Muscle layer of duodenum (tissue), 2 donors: Measurements from ENCODE around the gene BRICD5.

Experiments
- H3K27ac ChIP-seq: one replicate; pipeline ENCODE4 v1.7.0; 2013; ENCODE audit warnings: mild to moderate bottlenecking, low read length
- H3K27me3 ChIP-seq: one replicate; pipeline ENCODE4 v1.7.0; 2013; ENCODE audit warnings: low read depth, mild to moderate bottlenecking, control low read depth, low read length
- H3K36me3 ChIP-seq, 2 donors: one replicate each; pipeline ENCODE4 v1.7.0; 2013; ENCODE audit warnings: low read length in 2 of 2, control low read depth in 1 of 2, mild to moderate bottlenecking in 1 of 2; ENCODE audit not compliant: insufficient read depth in 2 of 2, control insufficient read depth in 1 of 2
- H3K4me1 ChIP-seq, 2 donors: one replicate each; pipeline ENCODE4 v1.7.0; 2013; ENCODE audit warnings: low read length in 2 of 2, mild to moderate bottlenecking in 2 of 2, control low read depth in 1 of 2, moderate library complexity in 1 of 2; ENCODE audit not compliant: insufficient read depth in 2 of 2, control insufficient read depth in 1 of 2
- H3K4me3 ChIP-seq, 2 donors: one replicate each; pipeline ENCODE4 v1.7.0; 2013; ENCODE audit warnings: low read length in 2 of 2, low read depth in 1 of 2, mild to moderate bottlenecking in 1 of 2
- H3K9me3 ChIP-seq, 2 donors: one replicate each; pipeline ENCODE4 v1.7.0; 2013; ENCODE audit warnings: low read length in 2 of 2, control low read depth in 1 of 2, mild to moderate bottlenecking in 1 of 2; ENCODE audit not compliant: control insufficient read depth in 1 of 2
- donor health status: healthy.

BRICD5 gene

DNA sequence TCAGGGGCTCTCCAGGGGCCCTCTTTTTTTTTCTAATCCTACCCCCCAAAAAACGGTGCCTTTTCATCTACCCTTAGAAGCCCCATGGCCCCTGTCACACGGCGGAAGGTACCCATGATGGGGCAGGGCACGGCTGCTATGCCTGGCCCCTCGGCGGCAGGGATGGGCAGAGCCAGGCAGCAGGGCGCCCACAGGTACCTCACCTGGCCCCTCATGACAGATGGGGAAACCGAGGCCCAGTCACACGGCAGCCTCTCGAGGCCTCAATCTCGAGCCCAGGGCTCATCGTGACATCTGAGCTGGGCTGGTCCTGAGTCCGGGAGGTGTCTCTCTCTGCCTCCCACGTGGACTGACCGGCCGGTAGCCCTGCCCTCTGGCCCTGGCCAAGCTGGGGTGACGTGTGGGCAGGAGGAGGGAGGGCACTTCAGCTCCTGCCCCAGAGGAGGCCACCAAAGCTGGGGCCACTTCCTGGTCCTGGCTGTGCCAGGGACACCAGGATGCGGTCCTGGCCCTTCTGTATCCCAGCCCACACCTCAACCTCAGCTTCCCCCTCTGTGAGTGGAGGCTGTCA, 43.5 kb downstream of the BRICD5 start:
- no peaks in the 10 kb centered on the region for H3K27me3 ChIP-seq
- H3K36me3 ChIP-seq: peaks cover 6 to 64% of the 10 kb centered on the region in 2 donors
- no peak overlapping the region for H3K27ac ChIP-seq
- no peaks in the 10 kb centered on the region for H3K4me1 ChIP-seq
- no peaks in the 10 kb centered on the region for H3K9me3 ChIP-seq
- no peak overlapping the region for H3K4me3 ChIP-seq

DNA sequence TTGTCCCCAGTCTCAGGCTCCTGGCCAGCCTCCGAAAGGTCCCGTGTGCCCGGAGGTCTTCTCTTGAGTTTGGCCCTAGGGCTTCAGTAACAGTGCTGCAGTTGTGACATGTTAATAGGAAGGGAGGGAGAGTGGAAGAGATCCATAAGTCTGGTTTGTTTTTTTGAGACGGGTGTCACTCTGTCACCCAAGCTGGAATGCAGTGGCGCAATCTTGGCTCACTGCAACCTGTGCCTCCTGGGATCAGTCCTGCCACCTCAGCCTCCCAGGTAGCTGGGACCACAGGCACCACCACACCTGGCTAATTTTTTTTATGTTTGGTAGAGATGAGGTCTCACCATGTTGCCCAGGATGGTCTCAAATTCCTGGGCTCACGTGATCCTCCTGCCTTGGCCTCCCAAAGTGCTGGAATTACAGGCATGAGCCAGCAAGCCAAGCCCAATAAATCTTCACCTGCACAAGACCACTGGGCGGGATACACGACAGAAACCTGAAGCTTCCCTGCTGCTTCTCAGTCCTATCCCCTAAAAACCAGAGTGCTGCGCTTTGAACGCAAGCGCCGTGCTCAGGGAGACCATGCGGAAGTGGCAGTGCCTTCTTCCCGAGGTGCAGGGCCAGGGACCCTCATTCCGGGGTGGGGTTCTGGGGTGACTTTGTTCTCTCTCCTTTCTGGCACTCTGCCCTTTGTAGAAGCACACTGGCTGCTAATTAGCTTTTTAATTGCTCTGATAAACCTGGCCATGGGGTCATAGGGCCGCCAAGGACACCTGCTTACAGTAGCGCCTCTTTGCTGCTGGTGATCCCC, 44.2 kb downstream of the BRICD5 start:
- Histone ChIP-seq H3K27ac (no peak overlapping the region), H3K4me3 (no peak overlapping the region), H3K27me3 (no peaks in the 10 kb centered on the region), H3K36me3 (peaks cover 6 to 58% of the 10 kb centered on the region in 2 donors), H3K9me3 (no peaks in the 10 kb centered on the region), H3K4me1 (peaks cover 0 to 2% of the 10 kb centered on the region in 2 donors)

DNA sequence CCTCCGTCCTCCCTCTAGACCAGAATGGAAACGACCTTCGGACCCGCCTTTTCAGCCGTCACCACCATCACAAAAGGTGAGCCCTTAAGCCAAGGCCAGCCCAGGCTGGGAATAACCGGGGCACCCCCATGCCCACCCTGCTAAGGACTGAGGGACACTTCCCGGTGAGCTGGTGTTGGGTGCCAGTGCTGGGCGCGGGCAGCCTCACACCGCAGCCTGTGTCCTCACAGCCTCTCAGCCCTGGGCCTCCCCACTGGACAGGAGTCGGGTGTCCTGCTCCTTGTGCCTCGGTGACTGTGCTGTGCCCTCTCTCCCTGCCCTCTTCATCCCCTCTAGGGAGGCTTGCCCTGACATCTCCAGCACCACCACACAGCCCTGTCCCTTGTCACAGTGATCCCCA, 44.8 kb downstream of the BRICD5 start:
- Histone ChIP-seq H3K27ac (no peak overlapping the region), H3K4me1 (peaks cover 0 to 5% of the 10 kb centered on the region in 2 donors), H3K36me3 (peaks cover 6 to 52% of the 10 kb centered on the region in 2 donors), H3K27me3 (no peaks in the 10 kb centered on the region), H3K4me3 (no peak overlapping the region), H3K9me3 (no peaks in the 10 kb centered on the region)

DNA sequence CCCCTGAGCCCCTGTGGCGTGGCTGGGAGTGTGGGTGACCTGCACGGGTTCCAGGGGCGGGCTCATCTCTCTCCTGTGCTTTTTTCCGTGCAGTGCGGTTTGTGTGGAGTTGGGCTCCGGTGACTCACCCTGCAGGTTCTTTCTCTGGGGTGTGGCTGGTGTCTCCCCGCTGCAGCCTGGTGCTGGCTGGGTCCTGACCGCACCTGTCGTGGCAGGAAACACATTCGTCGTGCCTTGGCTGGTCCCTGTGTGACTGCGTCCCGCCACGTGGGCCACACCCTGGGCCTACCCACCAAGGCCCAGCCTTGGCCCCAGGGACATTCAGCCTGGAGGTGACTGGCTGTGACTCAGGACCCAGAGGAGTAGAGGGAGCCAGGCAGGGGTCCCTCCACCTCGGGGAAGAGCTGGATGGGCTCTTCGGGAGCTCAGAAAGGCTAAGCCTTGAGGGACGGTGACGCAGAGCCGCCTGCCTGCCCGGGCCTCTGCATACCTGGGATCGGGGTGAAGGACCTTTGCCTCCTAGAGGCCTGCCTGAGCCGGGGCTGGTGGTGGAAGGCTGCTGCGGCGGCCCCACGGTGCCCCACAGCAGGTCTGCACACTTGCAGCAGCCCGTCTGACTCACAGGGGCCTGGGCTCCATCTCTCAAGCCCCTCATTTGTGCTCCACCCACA, 47.3 kb downstream of the BRICD5 start:
- Histone ChIP-seq H3K27ac (no peak overlapping the region), H3K27me3 (no peaks in the 10 kb centered on the region), H3K36me3 (peaks cover 5 to 27% of the 10 kb centered on the region in 2 donors), H3K4me3 (no peak overlapping the region), H3K9me3 (no peaks in the 10 kb centered on the region), H3K4me1 (peaks cover 5 to 27% of the 10 kb centered on the region in 2 donors)

DNA sequence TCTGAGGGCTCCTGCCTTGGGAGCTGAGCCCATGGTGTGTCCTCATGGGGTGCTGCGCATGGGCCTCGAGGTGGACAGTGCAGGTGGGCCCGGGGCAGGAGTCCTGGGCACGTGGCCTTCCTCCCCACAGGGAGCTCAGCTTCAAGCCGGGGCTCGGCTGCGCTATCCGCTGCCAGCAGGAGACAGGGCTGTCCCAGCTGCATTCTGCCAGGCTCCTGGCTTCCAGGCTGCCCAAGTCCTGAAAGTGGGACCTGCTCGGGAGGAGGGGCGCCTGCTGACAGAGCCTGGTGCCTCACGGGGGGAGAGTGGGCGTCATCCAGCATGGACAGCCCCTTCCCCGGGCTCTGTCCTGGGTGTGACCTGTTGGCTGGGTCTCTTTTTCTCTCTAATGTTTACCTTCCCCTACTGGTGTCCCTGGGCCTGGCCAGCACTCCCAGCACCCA, 48.0 kb downstream of the BRICD5 start:
- no peak overlapping the region for H3K27ac ChIP-seq
- no peaks in the 10 kb centered on the region for H3K9me3 ChIP-seq
- H3K27me3 ChIP-seq: no peaks in the 10 kb centered on the region
- peaks cover 0 to 20% of the 10 kb centered on the region in 2 donors for H3K36me3 ChIP-seq
- peaks cover 5 to 33% of the 10 kb centered on the region in 2 donors for H3K4me1 ChIP-seq
- H3K4me3 ChIP-seq: no peak overlapping the region

DNA sequence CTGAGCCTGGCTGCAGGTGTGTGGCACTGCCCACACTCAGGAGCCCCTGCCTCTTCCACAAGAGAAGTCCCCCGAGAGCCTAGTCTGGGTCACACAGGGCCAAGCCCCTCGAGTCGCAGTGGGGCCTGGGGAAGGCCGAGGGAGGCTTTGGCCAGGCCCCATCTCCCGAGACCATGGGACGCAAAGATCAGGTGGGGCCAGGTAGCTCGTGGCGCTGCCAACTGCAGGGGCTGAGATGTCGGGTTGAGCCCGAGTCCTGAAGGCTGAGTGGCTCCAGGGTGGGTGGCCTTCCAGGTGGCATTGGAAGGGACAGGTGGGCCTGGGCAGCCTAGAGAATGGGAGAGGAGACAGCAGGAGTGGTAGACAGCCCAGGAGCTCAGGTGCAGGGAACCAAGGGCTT, 48.8 kb downstream of the BRICD5 start:
- Histone ChIP-seq H3K4me3 (no peak overlapping the region), H3K9me3 (no peaks in the 10 kb centered on the region), H3K27ac (no peak overlapping the region), H3K27me3 (no peaks in the 10 kb centered on the region), H3K36me3 (peaks cover 0 to 13% of the 10 kb centered on the region in 2 donors), H3K4me1 (peaks cover 10 to 41% of the 10 kb centered on the region in 2 donors)

DNA sequence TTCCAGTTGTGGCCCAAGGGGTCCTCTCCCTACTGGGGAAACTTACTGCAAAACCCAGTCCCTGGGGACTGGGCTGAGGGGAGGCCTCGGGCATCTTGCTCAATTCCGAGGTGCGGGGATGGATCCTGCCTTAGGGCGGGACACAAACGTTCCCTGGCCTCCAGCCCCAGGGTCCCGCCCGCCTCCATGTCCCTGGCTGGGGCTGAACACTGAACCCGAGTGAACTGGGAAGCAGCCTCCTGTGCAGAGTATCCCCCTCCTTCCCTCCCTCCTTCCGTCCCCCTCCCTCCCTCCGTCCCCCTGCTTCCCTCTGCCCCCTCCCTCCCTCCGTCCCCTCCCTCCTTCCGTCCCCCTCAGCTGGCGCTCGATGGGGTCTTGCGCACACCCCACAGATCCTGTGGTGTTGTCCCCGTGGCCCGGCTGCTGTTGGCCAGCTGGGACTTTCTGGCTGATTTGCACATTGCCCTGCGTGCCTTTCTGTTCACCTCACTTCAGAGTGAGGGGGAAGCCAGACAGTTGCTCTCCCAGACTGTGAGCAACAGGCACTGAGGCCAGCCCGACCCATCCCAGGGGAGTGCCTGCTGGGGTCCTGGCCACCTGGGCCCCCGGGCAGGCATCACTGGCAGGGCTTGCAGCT, 49.6 kb downstream of the BRICD5 start:
- H3K36me3 ChIP-seq: peaks cover 0 to 4% of the 10 kb centered on the region in 2 donors
- no peaks in the 10 kb centered on the region for H3K27me3 ChIP-seq
- H3K4me1 ChIP-seq: peaks cover 10 to 49% of the 10 kb centered on the region in 2 donors
- no peaks in the 10 kb centered on the region for H3K9me3 ChIP-seq
- H3K27ac ChIP-seq: no peak overlapping the region
- no peak overlapping the region for H3K4me3 ChIP-seq
